HepG2 (cell line): ENCODE measurements around the gene RUNX3. TPM values are rescaled to one million over a fixed set of nuclear protein-coding genes. Genes with fewer than 3 reads are reported as not detected.

ENCODE experiments used
- E2F5 ChIP-seq: sonication (generic); formaldehyde crosslinking; conservative IDR thresholded peaks from 2 replicates; pipeline ENCODE4 v1.4.0; 2020; ENCODE audit warnings: missing genetic modification reagents
- KLF16 ChIP-seq, 2 experiments: sonication (generic) in 1 of 2; formaldehyde crosslinking in 1 of 2; IDR thresholded peaks; 2 replicates each; pipeline versions ENCODE4 v1.6.1 to v1.8.0; 2016 to 2023; ENCODE audit warnings: missing genetic modification reagents in 2 of 2, missing compliant biosample characterization in 1 of 2
- PAXIP1 ChIP-seq: sonication (generic); formaldehyde crosslinking; conservative IDR thresholded peaks from 2 replicates; pipeline ENCODE4 v1.4.0; 2020; ENCODE audit warnings: mild to moderate bottlenecking, missing genetic modification reagents, moderate library complexity
- SP5 ChIP-seq: IDR thresholded peaks from 2 replicates; pipeline ENCODE4 v1.6.1; 2016; ENCODE audit warnings: low read depth, borderline replicate concordance
- USF2 ChIP-seq, 2 experiments: sonication (generic) in 1 of 2; formaldehyde crosslinking in 1 of 2; IDR thresholded peaks; 2 replicates each; pipeline versions ENCODE4 v1.5.1 to v1.6.1; 2011 to 2020; ENCODE audit warnings: borderline replicate concordance in 1 of 2, low read depth in 1 of 2, low read length in 1 of 2, mild to moderate bottlenecking in 1 of 2, missing genetic modification reagents in 1 of 2, moderate library complexity in 1 of 2
- polyA plus RNA-seq, 8 experiments: library from polyadenylated mRNA; depleted of rRNA in 3 of 8; stranded (reverse) in 7 of 8; unstranded in 1 of 8; fragments of >200 nt; fragmentation: Illumina TruSeq in 4 of 8; extraction: Trizol in 4 of 8; gene quantifications; 2 replicates each; pipeline versions ENCODE4 v1.2.1 to v1.2.3, GENCODE V29; 2011 to 2016; ENCODE audit warnings: low read depth in 4 of 8, missing spikeins in 1 of 8, mixed read lengths in 1 of 8; ENCODE audit not compliant: insufficient read depth in 1 of 8
- total RNA-seq, 5 experiments: library from RNA; depleted of rRNA; stranded (reverse); fragments of >200 nt; fragmentation: Illumina TruSeq; extraction: Trizol; gene quantifications; 2 replicates each; pipeline ENCODE4 v1.2.3, GENCODE V29; 2016; ENCODE audit warnings: low read depth in 1 of 5
- TF ChIP-seq, protein P1 (sequence below): sonication (generic); formaldehyde crosslinking; conservative IDR thresholded peaks from 2 replicates; pipeline ENCODE4 v1.5.0; 2020; ENCODE audit warnings: missing genetic modification reagents
- TF ChIP-seq, protein P2 (sequence below): IDR thresholded peaks from 2 replicates; pipeline ENCODE4 v1.6.1; 2016; ENCODE audit warnings: mild to moderate bottlenecking, missing biosample characterization, missing genetic modification reagents
- TF ChIP-seq, protein P3 (sequence below): sonication (generic); formaldehyde crosslinking; IDR thresholded peaks from 2 replicates; pipeline ENCODE4 v1.5.0; 2020; ENCODE audit warnings: mild to moderate bottlenecking, missing genetic modification reagents, borderline replicate concordance

RUNX3 gene
- total and polyA plus RNA-seq, 2 of the 13 experiments (the other 11 are each of a cell fraction or from before 2014, with no cell fraction given): 0.04 to 0.22 TPM

GRCh38 chr1:24872061-24872850 lies 57.8 kb downstream of the RUNX3 start (continued):
- TF ChIP-seq, protein P1, sequence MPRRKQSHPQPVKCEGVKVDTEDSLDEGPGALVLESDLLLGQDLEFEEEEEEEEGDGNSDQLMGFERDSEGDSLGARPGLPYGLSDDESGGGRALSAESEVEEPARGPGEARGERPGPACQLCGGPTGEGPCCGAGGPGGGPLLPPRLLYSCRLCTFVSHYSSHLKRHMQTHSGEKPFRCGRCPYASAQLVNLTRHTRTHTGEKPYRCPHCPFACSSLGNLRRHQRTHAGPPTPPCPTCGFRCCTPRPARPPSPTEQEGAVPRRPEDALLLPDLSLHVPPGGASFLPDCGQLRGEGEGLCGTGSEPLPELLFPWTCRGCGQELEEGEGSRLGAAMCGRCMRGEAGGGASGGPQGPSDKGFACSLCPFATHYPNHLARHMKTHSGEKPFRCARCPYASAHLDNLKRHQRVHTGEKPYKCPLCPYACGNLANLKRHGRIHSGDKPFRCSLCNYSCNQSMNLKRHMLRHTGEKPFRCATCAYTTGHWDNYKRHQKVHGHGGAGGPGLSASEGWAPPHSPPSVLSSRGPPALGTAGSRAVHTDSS: no peak
- TF ChIP-seq, protein P2, sequence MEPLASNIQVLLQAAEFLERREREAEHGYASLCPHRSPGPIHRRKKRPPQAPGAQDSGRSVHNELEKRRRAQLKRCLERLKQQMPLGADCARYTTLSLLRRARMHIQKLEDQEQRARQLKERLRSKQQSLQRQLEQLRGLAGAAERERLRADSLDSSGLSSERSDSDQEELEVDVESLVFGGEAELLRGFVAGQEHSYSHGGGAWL (CRISPR knock-in tag): no peak
- TF ChIP-seq USF2 (IDR thresholded peaks at IDR 0.05; ENCODE audit: low read depth, low read length): no peak
- no peak for TF ChIP-seq USF2 (CRISPR knock-in tag; IDR thresholded peaks at IDR 0.05; ENCODE audit: borderline replicate concordance)
- no peak for TF ChIP-seq KLF16 (CRISPR knock-in tag; IDR thresholded peaks at IDR 0.05)
- no peak for TF ChIP-seq SP5
- TF ChIP-seq, protein P3, sequence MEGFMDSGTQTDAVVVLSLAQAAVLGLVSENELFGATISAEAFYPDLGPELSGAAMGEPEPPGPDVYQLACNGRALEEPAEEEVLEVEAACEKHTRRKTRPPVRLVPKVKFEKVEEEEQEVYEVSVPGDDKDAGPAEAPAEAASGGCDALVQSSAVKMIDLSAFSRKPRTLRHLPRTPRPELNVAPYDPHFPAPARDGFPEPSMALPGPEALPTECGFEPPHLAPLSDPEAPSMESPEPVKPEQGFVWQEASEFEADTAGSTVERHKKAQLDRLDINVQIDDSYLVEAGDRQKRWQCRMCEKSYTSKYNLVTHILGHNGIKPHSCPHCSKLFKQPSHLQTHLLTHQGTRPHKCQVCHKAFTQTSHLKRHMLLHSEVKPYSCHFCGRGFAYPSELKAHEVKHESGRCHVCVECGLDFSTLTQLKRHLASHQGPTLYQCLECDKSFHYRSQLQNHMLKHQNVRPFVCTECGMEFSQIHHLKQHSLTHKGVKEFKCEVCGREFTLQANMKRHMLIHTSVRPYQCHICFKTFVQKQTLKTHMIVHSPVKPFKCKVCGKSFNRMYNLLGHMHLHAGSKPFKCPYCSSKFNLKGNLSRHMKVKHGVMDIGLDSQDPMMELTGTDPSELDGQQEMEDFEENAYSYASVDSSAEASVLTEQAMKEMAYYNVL (CRISPR knock-in tag): no peak
- TF ChIP-seq E2F5 (CRISPR knock-in tag): no peak
- no peak for TF ChIP-seq PAXIP1
- TF ChIP-seq, all 625 proteins: peak for 0
